Endothelial cell of hepatic sinusoid (primary cell): Measurements from ENCODE around the gene RUFY1.
"Not testable (repeated sequence)": the region's sequence is repeated elsewhere in the genome, so short reads cannot be mapped to it uniquely, and the experiment has no call there.

Source experiments
- in situ Hi-C: cut with HindIII; loops from 2 replicates; pipeline ENCODE4 v1.10.0; 2017; ENCODE audit warnings: low sequenced_read_pairs

Gene RUFY1

GRCh38 chr5:179657302-179658178 lies 107.2 kb downstream of the RUFY1 start:
- in situ Hi-C loops: not testable (repeated sequence)

GRCh38 chr5:179658179-179658856 lies 108.0 kb downstream of the RUFY1 start:
- in situ Hi-C loops: not testable (repeated sequence)
